OCI-M1 (cell line): ENCODE results near the gene MAP4K2.

Experiments
- DNase-seq: peaks from one replicate; lab custom pipeline; 2025; lab: John Stamatoyannopoulos, UW

The MAP4K2 gene

DNA sequence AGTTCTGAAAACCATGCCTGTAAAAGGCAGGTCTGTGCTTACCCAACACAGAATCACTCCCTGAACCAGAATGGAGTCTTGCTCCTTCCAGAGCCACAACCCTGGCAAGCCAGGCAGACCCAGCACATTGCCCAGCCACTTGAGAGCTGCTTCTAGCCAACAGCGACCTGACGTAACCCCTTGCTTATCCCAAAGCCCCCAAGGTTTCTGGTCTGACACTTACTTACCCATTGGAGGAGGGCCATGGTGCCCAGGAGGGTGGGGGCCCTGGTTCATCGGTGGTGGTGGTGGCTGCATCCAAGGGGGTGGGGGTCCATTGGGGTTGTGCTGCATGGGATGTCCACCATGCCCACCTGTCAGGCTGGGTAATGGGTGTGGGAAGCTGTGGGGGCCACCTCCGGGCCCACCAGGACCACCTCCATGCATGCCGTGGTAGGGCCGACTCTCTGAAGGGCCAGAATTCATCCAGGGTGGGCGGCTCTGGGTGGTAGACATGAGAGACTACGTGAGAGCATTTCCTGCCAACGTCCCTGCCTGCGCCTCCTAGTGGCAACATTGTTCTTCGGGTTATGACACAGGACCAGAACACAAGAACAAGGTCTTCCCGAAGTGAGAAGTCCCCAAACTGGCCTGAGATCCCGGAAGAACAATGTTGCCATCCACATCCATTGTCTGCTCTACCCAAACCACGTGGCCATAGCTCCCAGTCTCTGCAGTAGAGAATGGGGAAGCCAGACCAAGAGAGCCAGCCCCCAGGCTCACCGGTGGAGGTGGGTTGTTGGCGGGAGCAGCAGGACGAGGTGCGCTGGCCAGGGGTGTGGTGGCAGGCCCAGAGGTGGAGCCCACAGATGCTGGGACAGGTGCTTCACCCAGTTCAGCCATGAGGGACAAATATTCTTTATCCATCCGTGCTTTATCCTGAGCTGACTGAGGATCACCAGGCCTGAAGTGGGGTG is 35.4 kb downstream of the MAP4K2 start:
- peak; percentile 60 for DNase-seq

DNA sequence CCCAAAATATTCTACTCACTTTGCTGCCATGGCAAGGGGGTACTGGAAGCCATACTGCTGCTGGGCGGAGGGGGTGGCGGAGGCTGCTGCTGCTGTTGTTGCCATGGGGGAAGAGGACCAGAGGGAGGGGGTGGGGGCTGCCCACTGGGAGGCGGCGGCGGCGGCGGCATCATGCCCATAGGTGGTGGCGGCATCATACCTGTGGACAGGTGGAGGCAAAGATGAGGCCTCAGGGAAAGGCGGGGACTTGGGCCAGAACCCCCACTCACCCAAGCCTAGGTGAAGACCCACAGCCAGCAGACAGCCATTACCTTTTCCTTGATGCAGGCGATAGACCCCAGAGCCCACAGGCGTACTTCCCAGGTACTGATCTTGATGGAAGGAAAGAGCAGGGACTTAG is 36.1 kb downstream of the MAP4K2 start:
- no peak for DNase-seq

DNA sequence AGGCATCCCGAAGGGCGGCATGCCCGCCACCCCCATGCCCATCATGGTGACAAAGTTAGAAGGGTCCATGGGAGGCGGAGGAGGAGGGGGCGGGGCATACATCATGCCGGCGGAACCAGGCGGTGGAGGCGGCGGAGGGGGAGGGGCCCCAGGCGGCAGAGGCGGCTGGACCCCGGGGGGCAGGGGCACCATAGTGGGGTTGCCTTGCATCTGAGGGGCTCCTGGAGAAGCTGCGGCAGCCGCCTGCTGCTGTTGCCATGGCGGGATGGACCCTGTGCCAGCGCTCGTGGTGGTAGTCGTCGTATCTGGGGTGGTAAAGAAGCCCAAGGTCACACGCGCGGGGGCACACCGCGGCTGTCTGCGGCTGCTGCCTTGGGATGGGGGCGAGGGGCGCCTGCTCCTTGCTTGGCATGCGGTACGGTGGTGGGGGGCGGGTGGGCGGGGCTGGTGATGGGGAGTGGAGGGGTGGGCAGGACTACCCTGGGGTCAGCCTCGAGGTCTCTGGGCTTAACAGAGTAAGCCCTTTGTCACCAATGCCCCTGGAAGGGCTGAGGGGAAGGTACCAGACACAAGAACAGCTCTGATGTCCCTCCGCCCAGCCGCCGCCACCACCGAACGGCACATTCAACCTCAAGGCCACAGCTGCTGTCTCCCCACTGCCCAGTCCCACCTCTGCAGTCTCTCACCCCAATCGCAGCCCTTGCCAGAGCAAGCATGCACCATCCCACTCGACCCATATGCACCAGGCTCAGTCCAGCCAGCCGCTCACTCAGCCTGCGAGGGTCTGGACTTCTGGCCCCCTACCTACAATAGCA is 37.0 kb downstream of the MAP4K2 start:
- no peak for DNase-seq

DNA sequence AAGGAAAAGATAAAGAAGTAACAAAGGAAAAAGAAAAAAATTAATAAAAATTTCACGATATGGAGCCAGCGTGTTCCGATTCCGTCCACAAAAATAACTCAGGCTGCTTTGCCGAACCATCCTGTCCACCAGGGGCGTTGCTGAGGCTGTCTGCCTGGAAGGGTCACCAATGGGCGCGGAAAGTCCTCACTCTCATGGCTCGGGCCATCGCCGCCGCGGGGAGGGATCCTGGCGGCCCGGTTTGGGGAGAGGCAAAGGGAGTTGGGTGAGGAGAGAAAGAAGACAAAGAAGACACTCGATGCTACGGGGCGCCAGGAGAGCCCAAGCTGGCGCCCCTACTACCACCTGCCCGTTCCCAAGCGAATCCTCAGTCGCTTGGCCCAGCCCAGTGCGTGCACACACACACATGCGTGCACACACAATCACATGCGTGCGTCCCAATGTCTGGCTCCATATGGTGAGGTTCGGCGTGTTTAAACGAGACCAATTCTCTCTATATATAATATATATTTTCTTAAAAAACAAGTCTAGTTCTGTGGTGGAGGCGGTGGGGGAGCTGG is 37.6 kb downstream of the MAP4K2 start:
- no peak for DNase-seq

DNA sequence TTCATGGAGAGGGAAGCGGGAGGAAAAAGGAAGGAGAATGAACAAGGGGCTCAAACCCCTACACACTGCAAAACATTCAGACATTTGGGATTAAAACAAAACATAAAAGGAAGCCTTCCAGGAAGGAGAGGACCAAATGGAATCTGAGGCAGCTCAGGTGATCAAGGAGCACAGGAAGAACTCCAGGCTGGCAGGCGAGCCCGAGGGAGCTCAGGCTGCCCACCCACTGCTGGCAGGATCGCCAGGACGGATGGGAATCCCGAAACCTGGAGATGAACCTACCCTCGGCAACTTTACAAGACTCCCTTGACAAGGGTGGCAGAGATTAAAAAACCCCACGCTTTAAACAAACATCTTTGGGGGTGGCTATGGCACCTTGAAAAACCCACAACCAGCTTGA is 38.3 kb downstream of the MAP4K2 start:
- no peak for DNase-seq

DNA sequence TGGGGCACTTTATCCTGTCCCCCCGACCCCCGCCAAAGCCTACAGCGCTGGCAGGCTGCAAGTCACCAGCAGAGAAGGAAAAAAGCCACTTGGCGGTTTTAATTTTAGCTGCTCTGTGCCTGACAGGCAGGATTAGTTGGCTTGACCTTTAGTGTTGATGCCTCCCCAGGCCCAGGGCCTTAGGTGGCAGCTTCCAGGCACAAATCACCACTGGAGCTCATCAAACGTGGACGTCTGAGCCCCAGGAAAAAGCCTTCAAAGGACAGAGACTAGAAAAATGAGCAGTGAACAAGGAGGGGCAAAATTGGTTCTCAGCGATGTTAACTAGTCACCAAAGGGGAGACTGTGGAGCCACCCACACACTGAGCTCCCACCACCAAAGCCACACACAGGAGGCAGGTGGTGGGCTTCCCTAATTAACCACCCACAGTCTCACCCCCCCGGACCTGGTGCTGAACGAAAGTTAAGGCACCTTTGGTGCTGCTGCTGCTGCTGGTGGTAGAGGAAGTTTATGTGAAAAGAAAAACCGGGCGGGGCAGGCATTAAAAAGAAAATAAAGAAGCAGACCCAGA is 38.9 kb downstream of the MAP4K2 start:
- DNase-seq = no peak

DNA sequence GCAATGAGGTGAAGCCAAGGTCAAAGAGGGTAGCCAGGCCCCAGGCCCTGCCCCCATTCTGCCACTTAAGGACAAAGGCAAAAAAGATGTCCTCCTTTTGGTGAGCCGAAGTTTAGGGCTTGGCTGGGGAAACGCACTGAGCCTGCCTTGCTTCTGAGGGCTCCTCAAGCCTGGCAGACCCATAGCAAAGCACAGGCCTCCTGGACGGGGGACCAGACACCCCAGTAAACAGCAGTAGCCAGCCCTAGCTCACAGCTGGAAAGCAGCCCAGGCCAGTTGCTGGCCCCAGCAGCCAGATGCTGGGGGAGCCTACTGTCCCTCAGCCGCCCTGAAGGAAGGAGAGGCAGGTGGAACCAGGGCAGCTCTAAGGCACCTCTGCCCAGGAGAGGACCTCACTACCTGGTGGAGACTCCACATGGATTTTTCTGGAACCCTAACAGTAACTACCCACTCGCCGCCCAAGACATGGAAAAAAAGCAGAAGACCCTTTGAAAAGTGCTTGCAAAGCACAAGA is 39.4 kb downstream of the MAP4K2 start:
- DNase-seq = no peak

DNA sequence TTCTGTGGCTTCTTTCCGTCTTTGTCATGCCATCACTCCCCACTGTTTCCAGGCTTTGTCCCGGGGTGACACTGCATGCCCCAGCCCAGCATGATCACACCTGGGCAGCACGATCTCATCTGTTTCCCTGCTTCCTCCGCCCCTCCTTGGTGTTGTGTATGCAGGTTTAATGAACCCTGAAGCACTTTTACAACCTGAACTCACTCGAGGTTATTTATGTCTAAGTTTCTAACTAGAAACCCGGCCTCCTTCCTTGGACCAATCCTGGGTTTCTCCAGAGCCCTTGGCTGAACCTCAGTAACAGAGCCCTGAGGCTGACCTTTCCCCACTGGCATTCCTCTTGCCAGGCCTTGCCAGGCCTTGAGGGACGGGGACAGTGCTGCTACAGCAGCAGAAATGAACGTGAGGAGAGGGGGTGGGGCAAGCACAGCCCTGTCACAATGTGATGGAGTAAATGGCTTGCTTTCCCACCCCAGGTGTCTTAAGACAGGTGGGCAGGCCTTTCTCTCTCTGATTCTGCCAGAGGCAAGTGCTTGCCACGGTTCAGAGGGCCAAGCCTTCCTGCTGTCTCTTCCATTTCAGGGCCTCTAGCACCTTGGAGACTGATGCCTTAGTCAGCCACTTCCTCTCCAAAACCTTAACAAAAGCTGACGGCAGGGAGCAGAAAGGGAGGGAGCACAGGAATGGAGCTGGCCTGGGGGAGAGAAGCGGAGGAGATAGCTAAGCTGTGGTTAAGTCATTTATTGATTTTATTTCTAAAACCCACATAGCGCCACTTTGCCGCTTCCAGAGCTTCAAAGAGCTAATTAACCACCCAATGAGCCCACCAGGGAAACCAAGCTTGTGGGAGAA is 40.1 kb downstream of the MAP4K2 start:
- peak; percentile 65 for DNase-seq

DNA sequence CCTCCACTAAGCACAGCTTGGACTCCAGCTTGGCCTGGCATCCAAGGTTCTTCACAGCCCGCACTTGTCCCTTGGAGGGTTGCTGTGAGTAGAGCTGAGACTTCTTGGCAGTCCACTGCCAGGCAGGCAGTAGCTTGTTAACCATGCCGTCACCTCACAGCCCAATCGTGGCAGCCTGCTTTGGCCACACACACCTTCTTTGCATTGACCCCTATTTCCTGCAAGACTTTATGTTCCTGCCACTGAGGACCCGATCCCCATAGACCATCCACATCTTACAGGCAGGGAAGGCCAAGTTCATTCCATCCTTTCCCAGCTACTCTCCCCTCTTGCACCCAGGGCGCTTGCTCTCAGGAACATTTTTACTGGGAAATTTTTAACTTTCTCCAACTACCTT is 40.7 kb downstream of the MAP4K2 start:
- DNase-seq = peak; percentile 7

DNA sequence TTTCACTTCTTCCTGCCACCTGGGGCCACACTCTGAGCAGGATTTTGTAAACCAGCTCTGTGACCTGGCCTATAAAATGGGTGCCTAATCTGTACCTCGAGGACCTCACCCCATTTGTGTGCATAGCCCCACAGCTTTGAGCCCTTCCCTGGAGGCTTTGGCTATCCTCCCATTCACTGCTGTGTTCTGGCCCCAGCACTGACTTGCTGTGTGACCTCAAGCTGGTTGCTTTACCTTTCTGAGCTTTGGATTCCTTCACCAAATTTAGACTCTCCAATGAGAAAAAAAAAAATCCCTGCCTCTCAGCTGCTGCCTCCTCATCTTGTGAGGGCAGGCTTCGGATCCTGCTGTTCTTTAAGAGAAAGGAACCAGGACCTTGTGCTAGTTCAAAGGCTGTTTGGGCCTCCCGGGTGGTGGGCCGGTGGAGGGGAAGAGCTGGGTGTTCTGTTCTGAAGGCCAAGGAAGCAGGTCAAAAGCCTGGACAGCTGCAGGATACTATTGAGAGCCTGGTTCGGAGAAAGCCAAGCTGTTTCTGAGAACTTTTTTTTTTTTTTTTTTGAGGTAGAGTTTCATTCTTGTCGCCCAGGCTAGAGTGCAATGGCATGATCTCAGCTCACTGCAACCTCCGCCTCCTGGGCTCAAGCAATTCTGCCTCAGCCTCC is 42.1 kb downstream of the MAP4K2 start:
- peak; percentile 64 for DNase-seq

DNA sequence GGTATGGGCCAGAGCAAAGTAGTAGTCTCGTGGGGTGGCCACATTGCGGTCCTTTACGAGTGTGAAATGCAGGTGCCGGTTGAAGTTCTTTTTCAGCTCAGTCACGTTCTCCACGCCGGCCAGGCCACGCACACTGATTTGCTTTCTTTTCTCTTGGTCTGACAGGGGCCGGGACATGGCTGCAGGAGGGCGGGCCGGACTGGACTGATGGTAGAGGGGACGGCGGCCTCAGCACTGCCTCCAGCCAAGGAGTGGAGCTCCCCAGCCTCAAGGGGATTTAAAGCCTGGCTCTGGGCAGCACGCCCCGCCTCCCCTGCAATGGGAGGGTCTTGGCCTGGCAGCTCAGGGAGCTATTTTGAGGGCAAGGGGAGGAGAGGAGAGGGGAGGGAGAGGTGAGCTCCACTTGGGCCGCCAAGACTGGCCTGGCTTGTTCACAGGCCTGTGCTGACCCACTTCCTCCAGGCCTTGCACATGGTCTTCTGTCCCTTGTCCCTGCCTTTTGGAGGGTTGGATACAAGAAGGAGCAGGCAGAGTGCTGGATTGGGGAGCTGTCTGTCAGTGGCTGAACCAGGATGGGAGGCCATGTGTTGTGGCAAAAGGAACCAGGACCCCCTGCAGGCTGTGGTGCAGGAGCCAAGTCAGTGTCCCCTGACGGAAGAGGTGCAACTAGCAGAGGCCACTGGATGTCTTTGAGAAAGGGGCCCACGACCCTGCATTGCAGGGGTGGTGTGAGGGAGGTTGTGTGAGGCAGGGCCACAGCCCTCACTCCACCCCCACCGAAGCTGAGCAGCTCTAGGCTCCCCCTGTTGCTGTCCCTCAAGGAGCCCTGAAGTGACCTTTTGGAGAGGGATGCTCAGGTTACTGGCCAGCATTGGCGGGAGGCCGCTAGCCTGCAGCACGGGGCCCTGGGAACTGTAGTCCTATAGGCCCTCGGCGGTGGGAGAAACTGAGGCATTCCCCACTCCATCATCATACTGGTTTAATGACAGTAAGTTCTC is 43.0 kb downstream of the MAP4K2 start, which contains the start of gene PYGM:
TSS of gene PYGM (minus strand) at position 253 of the 998 bp plus-strand sequence. CDS start at position 177, 76 bp downstream.
- DNase-seq = no peak

DNA sequence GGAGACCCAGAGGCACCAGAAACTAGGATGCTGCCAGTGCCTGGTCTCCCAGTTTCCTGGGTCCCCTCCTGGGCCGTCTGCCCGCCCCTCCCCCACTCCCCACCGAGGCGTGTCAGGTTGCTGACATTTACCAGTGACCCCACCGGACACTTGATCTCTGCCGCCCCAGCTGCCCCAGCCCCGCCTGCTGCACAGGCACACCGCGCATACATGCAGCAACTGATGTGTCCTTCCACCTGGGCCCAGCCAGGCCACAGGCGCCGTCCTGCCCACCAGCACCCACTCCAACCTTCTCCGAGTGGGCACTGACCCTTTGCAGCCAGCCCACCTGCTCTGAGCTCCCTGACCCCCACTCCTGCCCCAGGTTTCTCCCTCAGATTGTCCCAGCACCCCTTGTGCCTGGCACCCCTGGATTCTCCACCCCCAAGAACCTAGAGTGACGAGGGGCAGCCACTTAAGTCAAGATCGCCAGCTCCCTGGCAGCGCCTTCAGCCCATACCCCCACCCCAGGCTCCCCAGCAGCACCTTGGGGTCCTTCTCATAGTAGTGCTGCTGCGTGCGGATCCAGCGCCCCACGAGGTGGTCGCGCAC is 43.8 kb downstream of the MAP4K2 start:
- no peak for DNase-seq

DNA sequence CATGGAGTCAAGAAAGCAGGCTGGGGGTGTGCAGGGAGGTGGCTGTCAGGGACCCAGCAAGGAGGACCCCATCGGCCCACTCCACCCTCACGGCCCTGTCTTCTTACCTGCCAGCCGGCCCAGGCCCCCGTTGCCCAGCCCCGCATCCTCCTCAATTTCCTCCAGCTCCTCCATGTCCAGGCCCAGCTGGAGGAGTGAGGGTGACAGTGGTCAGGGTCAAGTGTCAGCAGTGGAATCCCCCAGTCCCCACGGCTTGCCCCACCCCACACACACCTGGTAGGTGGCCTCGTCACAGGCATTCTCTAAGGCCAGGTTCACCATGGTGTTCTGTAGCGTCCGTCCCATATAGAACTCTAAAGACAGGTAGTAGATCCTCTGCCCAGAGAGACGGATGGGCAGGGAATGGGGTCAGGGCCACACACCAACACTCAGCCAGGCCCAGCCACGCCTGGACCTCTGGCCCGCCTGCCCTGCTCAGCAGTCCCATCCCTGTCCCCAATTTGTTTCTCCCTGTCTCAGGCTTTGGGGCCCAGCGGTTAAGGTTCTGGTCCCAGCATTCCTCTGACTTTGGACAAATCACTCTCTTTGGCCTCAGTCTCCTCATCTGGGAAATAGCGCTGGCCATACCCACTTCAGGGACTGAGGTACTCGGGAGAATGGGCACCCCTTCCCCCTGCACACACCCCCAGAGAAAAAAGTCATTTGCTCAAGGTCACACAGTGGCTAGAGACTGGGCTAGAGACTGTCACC is 44.5 kb downstream of the MAP4K2 start:
- no peak for DNase-seq

DNA sequence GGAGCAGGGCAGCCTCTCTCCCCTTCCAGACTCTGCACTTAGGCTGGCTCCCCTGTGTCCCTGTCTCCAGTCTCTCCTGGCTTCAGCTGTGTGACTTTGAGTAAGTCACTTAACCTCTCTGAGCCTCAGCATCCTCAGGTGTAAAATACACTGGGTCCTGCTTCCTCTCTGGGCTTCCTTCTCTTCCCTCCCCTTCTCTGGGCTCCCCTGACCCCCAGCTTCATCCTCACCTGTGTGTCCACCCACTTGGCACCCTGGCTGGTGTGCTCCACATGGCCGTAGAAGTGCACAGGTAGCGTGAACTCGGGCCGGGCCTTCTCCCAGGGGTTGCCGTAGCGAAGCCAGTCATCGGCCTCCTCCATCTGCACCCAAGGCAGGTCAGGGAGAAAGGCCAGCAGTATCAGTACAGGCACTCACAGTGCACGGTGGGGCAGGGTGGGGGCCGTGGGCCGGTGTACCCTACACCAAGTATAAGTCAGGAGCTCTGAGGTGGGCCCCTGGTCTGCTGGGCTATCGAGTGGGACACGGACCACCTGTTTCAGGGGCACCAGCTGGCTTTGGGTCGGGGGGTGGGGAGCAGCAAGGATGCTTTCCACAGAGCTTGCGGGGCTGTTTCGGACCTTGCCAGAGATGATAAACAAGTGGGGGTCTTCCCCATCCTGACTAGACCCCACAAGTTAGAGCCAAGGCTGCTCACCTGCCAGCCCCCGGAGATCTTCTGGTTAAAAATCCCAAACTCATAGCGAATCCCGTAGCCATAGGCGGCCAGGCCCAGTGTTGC is 45.3 kb downstream of the MAP4K2 start:
- DNase-seq = no peak

DNA sequence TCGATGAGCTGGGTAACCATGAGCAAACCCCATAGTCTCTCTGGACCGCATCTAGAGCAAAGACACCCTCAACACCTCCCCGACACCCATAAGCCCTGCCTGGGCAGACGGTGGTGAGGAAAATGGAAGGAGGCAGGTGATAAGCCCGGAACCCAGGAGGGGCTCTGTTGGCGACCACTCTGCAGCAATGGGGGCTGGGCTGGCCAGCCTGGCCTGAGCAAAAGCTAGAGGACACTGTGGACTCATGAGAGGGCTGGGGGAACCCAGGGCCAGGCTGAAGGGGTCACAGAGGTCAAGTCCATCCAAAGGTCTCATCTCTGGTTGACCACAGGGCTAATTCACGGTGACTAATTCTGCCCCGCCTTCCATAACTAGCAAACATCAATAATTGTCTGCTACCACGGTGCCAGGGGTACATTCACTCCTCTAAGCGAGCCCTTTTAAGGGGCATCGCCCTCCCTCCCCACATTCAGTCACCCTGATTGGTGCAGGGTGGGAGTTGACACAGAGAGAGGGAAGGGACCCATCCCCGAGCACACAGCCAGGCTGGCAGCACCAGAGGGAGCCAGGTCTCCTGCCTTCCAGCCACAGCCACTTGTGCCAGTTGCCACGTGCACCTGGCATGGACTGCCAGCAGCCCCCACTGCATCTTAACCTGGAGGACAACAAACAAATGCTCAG is 47.2 kb downstream of the MAP4K2 start:
- DNase-seq = no peak

DNA sequence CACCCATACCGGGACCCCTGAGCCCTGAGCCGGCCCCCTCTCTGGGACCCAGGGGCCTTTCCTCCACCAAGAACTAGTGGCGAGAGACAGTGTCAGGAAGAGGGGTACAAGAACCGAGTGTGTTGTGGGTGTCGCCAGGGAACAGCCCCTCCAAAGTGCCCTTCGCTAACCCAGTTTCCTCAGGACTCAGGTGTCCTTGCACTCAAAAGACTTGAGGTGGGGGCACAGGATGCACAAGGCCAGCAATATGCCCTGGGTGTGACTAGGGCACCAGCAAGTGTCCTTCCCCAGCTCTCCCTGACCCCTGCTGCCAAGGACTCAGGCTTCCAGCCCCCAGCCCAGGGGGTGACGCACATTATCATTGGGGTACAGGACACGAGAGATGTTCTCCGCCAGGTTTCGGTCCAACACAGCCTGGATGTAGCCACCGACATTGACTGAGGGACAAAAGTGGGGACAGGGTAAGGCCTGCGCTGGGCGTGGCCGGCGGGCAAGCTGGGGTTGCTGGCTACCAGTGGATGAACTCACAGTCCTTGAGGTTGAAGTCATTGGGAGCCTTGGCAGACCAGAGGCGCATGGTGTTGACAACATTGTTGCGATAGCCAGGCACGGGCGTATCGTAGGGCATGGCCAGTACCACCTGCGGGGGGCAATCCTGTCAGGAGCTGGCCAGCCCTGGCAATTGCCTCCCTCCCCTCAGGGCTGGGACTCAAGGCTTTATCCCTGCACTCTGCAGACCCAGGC is 47.9 kb downstream of the MAP4K2 start:
- DNase-seq = no peak
